Fibroblast of gingiva (primary cell): ENCODE measurements around the gene TLK2.
A peak's percentile ranks its signal among the peaks of the same experiment; 100 is the strongest.

Experiments used
- DNase-seq: peaks from one replicate; pipeline ENCODE4 v3.0.0-alpha.2; 2011; ENCODE audit warnings: low read depth

Gene TLK2

DNA sequence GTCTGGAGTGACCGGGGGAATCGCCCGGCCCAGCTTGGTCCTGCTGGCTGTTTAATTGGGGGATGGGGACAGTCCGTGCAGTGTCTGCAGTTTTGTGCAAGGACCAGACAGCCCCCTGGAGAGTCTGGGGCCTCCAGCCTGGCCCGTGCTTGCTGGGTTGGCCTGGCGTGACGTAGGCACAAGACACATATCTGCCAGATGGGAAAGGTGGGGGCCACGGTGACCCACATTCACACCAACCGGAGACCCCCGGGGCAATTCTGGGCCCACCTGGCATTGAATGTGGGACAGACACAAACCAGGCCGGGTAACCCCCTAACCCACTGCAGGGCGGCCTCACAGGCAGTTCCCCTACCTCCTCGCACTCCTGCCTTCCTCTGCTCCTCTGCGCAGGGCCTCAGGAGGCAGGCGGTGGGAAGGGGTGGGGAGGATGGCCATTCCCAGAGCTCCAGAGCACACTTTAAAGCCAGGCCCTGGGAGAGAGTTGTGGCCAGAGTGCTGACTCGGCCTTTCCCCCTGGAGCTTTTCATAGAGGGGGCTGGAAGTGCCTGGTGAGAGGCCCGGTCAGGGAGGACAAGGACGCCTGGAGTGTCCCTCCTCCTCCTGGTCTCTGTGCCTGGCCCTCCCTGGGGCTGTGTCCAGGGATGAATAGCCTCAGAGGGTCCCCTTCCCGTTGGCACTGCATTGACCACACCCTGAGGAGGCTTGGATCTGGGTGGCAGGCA is 150.4 kb downstream of the TLK2 start:
- peak; percentile 67 for DNase-seq

GRCh38 chr17:62629556-62630364 is 151.1 kb downstream of the TLK2 start:
- peak; percentile 42 for DNase-seq

DNA sequence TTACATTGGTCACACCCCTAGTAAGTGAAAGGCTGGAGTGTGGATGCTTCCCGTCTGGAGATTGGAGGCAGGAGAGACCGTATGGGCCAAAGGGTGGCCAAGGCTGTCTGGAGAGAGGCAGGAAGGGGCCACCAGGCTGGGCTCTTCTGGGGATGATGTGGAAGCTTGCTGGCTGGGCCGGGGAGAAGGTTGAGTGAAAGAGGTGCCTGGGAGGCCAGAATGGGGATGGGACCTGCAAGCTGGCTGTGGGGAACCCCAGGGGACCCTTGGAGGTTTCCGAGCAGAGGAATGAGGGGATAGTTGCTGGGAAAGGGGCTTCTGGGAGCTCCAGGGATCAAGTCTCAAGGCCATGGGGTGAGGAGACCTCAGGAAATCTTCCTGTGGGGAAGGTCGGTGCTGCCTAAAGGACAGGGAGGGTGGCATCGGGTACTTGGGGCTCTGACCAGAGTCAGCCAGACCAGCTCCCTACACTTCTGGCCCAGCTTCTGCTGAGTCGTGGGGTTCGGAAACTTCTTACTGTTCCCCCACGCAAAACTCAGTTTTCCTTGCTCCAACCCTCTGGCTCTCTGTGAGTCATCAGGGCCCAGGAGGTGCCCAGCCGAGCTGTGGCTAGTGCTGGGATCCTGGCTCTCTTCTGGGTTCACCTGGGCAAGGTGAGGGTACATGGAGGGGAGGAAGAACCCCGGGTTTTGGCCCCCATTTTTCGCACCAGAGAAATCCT is 151.9 kb downstream of the TLK2 start:
- no peak for DNase-seq

DNA sequence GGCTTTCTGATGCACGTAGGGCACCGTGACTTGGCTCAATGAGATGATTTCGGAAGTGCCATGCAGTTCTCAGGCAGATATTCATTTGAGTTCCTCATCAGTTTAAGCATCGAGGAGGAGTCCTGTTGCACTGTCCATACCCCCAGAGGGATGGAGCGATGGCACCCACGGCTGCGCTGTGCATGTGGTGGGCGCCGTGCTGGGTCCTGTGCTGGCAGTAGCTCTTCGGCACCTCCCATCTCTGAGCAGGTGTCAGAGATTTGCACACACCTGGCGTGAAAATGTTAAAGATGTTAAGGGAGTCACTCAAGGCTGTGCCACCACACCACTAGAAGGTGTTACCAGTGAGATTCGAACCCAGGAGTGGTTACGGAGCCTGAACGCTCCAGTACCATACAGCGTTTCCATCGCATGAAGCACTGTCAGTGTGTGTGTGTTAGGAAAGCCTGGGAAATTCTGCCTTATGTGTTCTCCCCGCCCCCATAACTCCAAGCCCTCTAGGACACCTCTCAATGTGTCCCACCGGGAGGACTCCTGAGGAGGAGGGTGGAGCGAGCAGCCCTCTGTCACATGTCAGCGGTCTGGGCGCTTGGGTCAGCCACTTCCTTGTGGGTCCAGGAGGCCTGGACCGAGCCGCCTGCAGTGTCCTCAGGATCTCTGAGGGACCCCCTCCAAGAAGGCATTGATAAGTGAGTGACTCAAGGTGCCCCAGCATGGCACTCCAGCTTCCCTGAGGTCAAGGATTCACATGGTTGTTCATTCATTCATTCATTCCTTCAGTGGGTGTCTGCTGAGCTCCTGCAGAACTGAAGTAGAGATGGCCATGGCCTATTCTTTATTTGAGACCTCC is 152.7 kb downstream of the TLK2 start:
- no peak for DNase-seq

- DNase-seq: no peak
Measured at GRCh38 chr17:62631936-62632924, 153.6 kb downstream of the TLK2 start.

GRCh38 chr17:62637809-62638208 is 159.2 kb downstream of the TLK2 start:
- DNase-seq: no peak

DNA sequence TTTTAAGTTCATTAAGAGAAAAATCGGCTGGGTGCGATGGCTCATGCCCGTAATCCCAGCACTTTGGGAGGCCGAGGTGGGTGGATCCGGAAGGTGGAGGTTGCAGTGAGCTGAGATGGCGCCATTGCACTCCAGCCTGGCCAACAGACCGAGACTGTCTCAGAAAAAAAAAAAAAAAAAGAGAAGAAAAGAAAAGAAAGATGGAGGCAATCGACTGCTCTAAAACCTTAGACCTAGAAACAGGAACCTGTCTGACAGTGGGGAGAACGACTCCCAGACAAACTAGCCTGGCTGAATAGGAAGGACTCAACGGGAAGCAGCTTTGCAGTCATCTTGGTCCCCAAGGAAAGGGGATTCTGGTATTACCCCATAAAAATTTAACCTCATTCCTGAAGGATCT is 162.5 kb downstream of the TLK2 start:
- no peak for DNase-seq

- no peak for DNase-seq
Measured at GRCh38 chr17:62641951-62642350, 163.3 kb downstream of the TLK2 start.

GRCh38 chr17:62643496-62643895 is 164.9 kb downstream of the TLK2 start:
- no peak for DNase-seq

GRCh38 chr17:62644487-62645173 is 166.0 kb downstream of the TLK2 start:
- DNase-seq: no peak

GRCh38 chr17:62648251-62648955 is 169.8 kb downstream of the TLK2 start:
- DNase-seq: no peak

DNA sequence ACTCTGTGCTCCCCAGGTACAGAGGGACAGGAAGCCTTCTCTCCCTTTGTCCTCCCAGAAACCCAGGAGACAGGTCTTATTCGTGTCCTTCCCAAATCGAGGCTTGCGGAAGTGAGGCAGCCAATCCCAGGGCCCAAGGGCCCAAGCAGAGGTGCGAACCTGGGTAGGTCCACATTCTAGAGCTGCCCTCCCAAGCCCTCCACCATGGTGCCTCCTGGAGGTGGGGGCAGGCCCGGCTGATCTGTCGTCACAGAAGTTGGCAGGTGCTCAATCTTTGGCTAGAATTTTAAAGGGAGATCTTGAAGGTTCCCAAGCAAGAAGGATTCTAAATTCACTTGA is 170.3 kb downstream of the TLK2 start:
- no peak for DNase-seq

DNA sequence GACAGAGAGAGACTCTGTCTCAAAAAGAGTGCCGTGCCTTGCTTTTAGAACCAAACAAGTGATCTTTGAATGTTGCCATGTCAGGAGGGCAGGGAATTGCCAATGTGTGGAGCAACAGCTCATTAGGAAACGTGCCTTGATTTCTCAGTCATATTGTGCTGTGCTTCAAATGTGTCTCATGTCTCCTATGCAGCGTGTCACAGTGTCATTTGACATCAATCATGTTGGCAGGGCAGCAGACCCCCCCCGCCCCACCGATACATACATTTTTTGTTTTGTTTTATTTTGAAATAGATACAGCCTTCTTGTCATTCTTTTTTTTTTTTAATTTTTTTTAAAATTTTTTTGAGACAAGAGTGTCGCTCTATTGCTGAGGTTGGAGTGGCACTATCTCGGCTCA is 170.9 kb downstream of the TLK2 start:
- no peak for DNase-seq

DNA sequence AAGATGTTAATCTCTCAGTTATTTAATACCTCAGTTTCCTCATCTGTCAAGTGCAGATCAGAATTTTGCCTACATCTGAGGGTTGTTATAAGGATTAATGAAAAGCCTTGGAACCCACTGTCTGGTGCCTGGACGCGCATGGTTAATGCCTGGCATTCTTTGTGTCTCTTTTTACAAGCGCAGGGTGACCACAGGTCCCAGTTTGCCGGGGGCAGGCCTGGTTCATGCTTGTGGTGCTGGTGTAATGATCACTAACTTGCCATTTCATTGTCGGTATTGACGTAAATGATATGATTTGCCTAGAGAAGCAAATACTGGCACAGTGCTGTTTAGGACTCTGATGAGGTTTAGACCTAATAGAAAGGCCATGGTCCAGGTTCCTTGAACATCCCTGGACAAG is 172.0 kb downstream of the TLK2 start:
- no peak for DNase-seq

GRCh38 chr17:62652251-62653001 is 173.8 kb downstream of the TLK2 start:
- DNase-seq: peak; percentile 81

GRCh38 chr17:62653002-62653825 is 174.6 kb downstream of the TLK2 start:
- peak; percentile 42 for DNase-seq

GRCh38 chr17:62653826-62654761 is 175.5 kb downstream of the TLK2 start:
- peak; percentile 84 for DNase-seq
